HPDE6-E6E7 (cell line): Measurements from ENCODE around the gene ZMYND10.
A peak's percentile ranks its signal among the peaks of the same experiment; 100 is the strongest.
"Not testable (repeated sequence)": the region's sequence is repeated elsewhere in the genome, so short reads cannot be mapped to it uniquely, and the experiment has no call there.

Experiments used
- DNase-seq: peaks from one replicate; pipeline ENCODE4 v3.0.0; 2011; ENCODE audit warnings: missing footprints; ENCODE audit errors: extremely low spot score

The ZMYND10 gene

GRCh38 chr3:50325497-50326181 is 19.9 kb downstream of the ZMYND10 start:
- DNase-seq, result no peak

GRCh38 chr3:50325113-50325480 is 20.4 kb downstream of the ZMYND10 start:
- DNase-seq, result no peak

- no peak for DNase-seq
Observed at GRCh38 chr3:50324351-50325112, 21.0 kb downstream of the ZMYND10 start.

- no peak for DNase-seq
Observed at GRCh38 chr3:50323614-50324199, 21.8 kb downstream of the ZMYND10 start.

GRCh38 chr3:50323092-50323600 is 22.4 kb downstream of the ZMYND10 start:
- DNase-seq, result no peak

GRCh38 chr3:50322386-50323091 is 23.0 kb downstream of the ZMYND10 start, which contains the start of gene HYAL2:
Gene HYAL2 (minus strand): TSS chr3:50322745. CDS start chr3:50320489, 2,256 bp downstream.
- DNase-seq, result no peak

- no peak for DNase-seq
Observed at GRCh38 chr3:50322115-50322385, 23.5 kb downstream of the ZMYND10 start.

- peak; percentile 56 for DNase-seq
Observed at GRCh38 chr3:50321336-50322114, 24.0 kb downstream of the ZMYND10 start.

GRCh38 chr3:50320853-50321335 is 24.6 kb downstream of the ZMYND10 start:
- DNase-seq, result no peak

GRCh38 chr3:50319894-50320625 is 25.5 kb downstream of the ZMYND10 start:
- no peak for DNase-seq

- no peak for DNase-seq
Observed at GRCh38 chr3:50319181-50319893, 26.2 kb downstream of the ZMYND10 start.

- DNase-seq, result no peak
Observed at GRCh38 chr3:50318615-50319014, 26.9 kb downstream of the ZMYND10 start.

- DNase-seq, result no peak
Observed at GRCh38 chr3:50318163-50318562, 27.4 kb downstream of the ZMYND10 start.

- DNase-seq, result no peak
Observed at GRCh38 chr3:50317300-50317699, 28.2 kb downstream of the ZMYND10 start.

GRCh38 chr3:50316657-50317242 is 28.8 kb downstream of the ZMYND10 start:
- peak; percentile 71 for DNase-seq

GRCh38 chr3:50314816-50315215 is 30.7 kb downstream of the ZMYND10 start:
- DNase-seq, result no peak

GRCh38 chr3:50314342-50314741 is 31.2 kb downstream of the ZMYND10 start:
- no peak for DNase-seq

GRCh38 chr3:50312041-50312440 is 33.5 kb downstream of the ZMYND10 start:
- DNase-seq, result not testable (repeated sequence)

GRCh38 chr3:50304601-50305000 is 40.9 kb downstream of the ZMYND10 start:
- DNase-seq, result no peak
